Skeletal muscle cell (primary cell): ENCODE results near the gene TMEM164.

Experiments
- DNase-seq: peaks from one replicate; pipeline ENCODE4 v3.0.0-alpha.2; 2010; ENCODE audit warnings: low read depth
- H3K4me3 ChIP-seq: 2 replicates; pipeline ENCODE4 v1.5.1; 2011; ENCODE audit warnings: low read depth, mild to moderate bottlenecking, control low read depth, low read length, moderate library complexity

Gene TMEM164

GRCh38 chrX:110219920-110220319 is 217.0 kb downstream of the TMEM164 start:
- no peak for DNase-seq
- H3K4me3 ChIP-seq = no peak overlapping the region

- DNase-seq = no peak
Observed at GRCh38 chrX:110222497-110223257, 219.8 kb downstream of the TMEM164 start.

GRCh38 chrX:110224926-110225617 is 222.2 kb downstream of the TMEM164 start:
- no peak for DNase-seq
- no peak overlapping the region for H3K4me3 ChIP-seq

More at GRCh38 chrX:110222497-110223257, 219.8 kb downstream of the TMEM164 start:
- H3K4me3 ChIP-seq = no peak overlapping the region

GRCh38 chrX:110226931-110227330 is 224.0 kb downstream of the TMEM164 start:
- DNase-seq = no peak
- H3K4me3 ChIP-seq = no peak overlapping the region
